B cell (primary cell): Measurements from ENCODE around the gene AAMP. TPM values are rescaled to one million over a fixed set of nuclear protein-coding genes. Genes with fewer than 3 reads are reported as not detected.
"Not testable (repeated sequence)": the region's sequence is repeated elsewhere in the genome, so short reads cannot be mapped to it uniquely, and the experiment has no call there.

ENCODE experiments used
- ATAC-seq: fragments of 200-7000 bp; cut with Tn5 transposase; one replicate; pipeline ENCODE4 v1.10.0; 2021; ENCODE audit warnings: low read depth, mild to moderate bottlenecking, moderate number of reproducible peaks, moderate library complexity
- CTCF ChIA-PET: fragments of 350-600 bp; sonication (Branson Sonifier 250); formaldehyde crosslinking; loops from one replicate; lab custom pipeline; 2021; ENCODE audit warnings: antibody characterized with exemption, inconsistent platforms; lab: Charles Lee
- POLR2A ChIA-PET: fragments of 350-600 bp; sonication (Branson Sonifier 250); formaldehyde crosslinking; loops from one replicate; lab custom pipeline; 2021; ENCODE audit warnings: antibody characterized with exemption; lab: Charles Lee
- DNase-seq: peaks from one replicate; pipeline ENCODE4 v3.0.0; 2013
- H2AFZ ChIP-seq: 2 replicates; pipeline ENCODE4 v1.6.1; 2012; ENCODE audit warnings: mild to moderate bottlenecking, low read depth, low read length; ENCODE audit not compliant: insufficient read depth, poor library complexity, severe bottlenecking
- H3K27ac ChIP-seq, 2 donors: 1 replicate in 1 of 2; 2 replicates in 1 of 2; pipeline ENCODE4 v1.5.1; 2012 to 2013; ENCODE audit warnings: low read length in 2 of 2, mild to moderate bottlenecking in 2 of 2, moderate library complexity in 1 of 2
- H3K27me3 ChIP-seq, 4 experiments: fragments of 200-600 bp in 1 of 4; sonication (generic) in 1 of 4; replicated peaks in 1 of 4; 1 replicate in 2 of 4; 2 replicates in 2 of 4; pipeline versions ENCODE4 v1.6.1 to v1.7.0; 2013 to 2016; ENCODE audit warnings: low read length in 3 of 4, mild to moderate bottlenecking in 2 of 4, mixed read lengths in 1 of 4, moderate library complexity in 1 of 4; ENCODE audit not compliant: insufficient read depth in 4 of 4, control insufficient read depth in 3 of 4; ENCODE audit errors: control extremely low read depth in 1 of 4
- H3K36me3 ChIP-seq, 2 experiments: replicated peaks in 1 of 2; 1 replicate in 1 of 2; 2 replicates in 1 of 2; pipeline versions ENCODE4 v1.6.1 to v1.7.1; 2013; ENCODE audit warnings: low read length in 1 of 2; ENCODE audit not compliant: insufficient read depth in 2 of 2, control insufficient read depth in 1 of 2; ENCODE audit errors: control extremely low read depth in 1 of 2, extremely low read depth in 1 of 2
- H3K4me1 ChIP-seq, 2 donors: fragments of 200-600 bp in 1 of 2; sonication (generic) in 1 of 2; 1 replicate in 1 of 2; 2 replicates in 1 of 2; pipeline versions ENCODE4 v1.5.1 to v1.6.1; 2013 to 2017; ENCODE audit warnings: low read length in 2 of 2; ENCODE audit not compliant: control insufficient read depth in 2 of 2, insufficient read depth in 2 of 2
- H3K4me2 ChIP-seq: replicated peaks from 2 replicates; pipeline ENCODE3; 2012; ENCODE audit warnings: mild to moderate bottlenecking, low read depth, low read length; ENCODE audit not compliant: poor library complexity, severe bottlenecking
- H3K4me3 ChIP-seq, 5 experiments: fragments of 200-600 bp in 1 of 5; sonication (generic) in 1 of 5; 1 replicate in 3 of 5; 2 replicates in 2 of 5; pipeline versions ENCODE4 v1.5.1 to v1.7.0; 2011 to 2016; ENCODE audit warnings: low read length in 4 of 5, mild to moderate bottlenecking in 4 of 5, low read depth in 2 of 5, control low read depth in 1 of 5, moderate library complexity in 1 of 5; ENCODE audit not compliant: insufficient read depth in 1 of 5; ENCODE audit errors: control extremely low read depth in 1 of 5, extremely low read depth in 1 of 5
- H3K79me2 ChIP-seq: fragments of 200-600 bp; sonication (generic); one replicate; pipeline ENCODE4 v1.6.0; 2016; ENCODE audit warnings: low read length; ENCODE audit not compliant: control insufficient read depth, insufficient read depth
- H3K9ac ChIP-seq: fragments of 200-600 bp; sonication (generic); 2 replicates; pipeline ENCODE4 v1.6.1; 2017; ENCODE audit warnings: mild to moderate bottlenecking, low read length, moderate library complexity
- H3K9me3 ChIP-seq, 3 donors: one replicate each; pipeline versions ENCODE4 v1.6.1 to v1.7.1; 2013; ENCODE audit warnings: low read length in 2 of 3; ENCODE audit not compliant: control insufficient read depth in 2 of 3, insufficient read depth in 1 of 3; ENCODE audit errors: control extremely low read depth in 1 of 3
- H4K20me1 ChIP-seq: 2 replicates; pipeline ENCODE4 v1.6.0; 2012; ENCODE audit warnings: mild to moderate bottlenecking, low read length; ENCODE audit not compliant: insufficient read depth, control insufficient read depth, poor library complexity, severe bottlenecking
- H3K27ac Mint-ChIP-seq: one replicate; pipeline ENCODE4 v1.8.0; 2021; ENCODE audit warnings: mixed read lengths
- H3K27me3 Mint-ChIP-seq: one replicate; pipeline ENCODE4 v1.8.0; 2021; ENCODE audit warnings: mixed read lengths
- H3K4me1 Mint-ChIP-seq: one replicate; pipeline ENCODE4 v1.8.0; 2021; ENCODE audit warnings: mixed read lengths
- H3K4me3 Mint-ChIP-seq: one replicate; pipeline ENCODE4 v1.8.0; 2021; ENCODE audit warnings: mixed read lengths
- H3K9me3 Mint-ChIP-seq: one replicate; pipeline ENCODE4 v1.8.0; 2022; ENCODE audit warnings: mixed read lengths; ENCODE audit not compliant: insufficient read depth
- EZH2 ChIP-seq: IDR thresholded peaks from 2 replicates; pipeline ENCODE4 v1.6.1; 2012; ENCODE audit warnings: borderline replicate concordance, low read depth, mild to moderate bottlenecking, moderate library complexity, low read length; ENCODE audit not compliant: insufficient read depth, poor library complexity, severe bottlenecking
- WGBS: methylation state at CpG from one replicate; pipeline ENCODE4 v1.1.5; 2013; ENCODE audit warnings: missing lambda C conversion rate; ENCODE audit not compliant: insufficient coverage; 5-methylcytosine and 5-hydroxymethylcytosine counted together
- intact Hi-C: fragments of 100-400 bp; cut with micrococcal nuclease; formaldehyde crosslinking; loops from one replicate; pipeline ENCODE4 v1.10.0; 2022
- polyA plus RNA-seq: library from polyadenylated mRNA; depleted of rRNA; stranded (reverse); fragments of >200 nt; gene quantifications from 2 replicates; pipeline ENCODE4 v1.2.3, GENCODE V29; 2012
- total RNA-seq, 2 donors: library from RNA; stranded (reverse); fragments of 120-200 nt in 1 of 2; gene quantifications; 1 replicate in 1 of 2; 2 replicates in 1 of 2; pipeline versions ENCODE4 v1.2.3 to v1.2.4, GENCODE V29; 2013 to 2022
- TF ChIP-seq, protein P1 (sequence below): fragments of 200-600 bp; IDR thresholded peaks from one replicate; pipeline ENCODE4 v1.8.0; 2022; ENCODE audit warnings: antibody characterized with exemption, mild to moderate bottlenecking

Gene AAMP
- total and polyA plus RNA-seq, 2 donors (not counting 1 experiment from before 2014, with no cell fraction given) = 56.4 to 65.7 TPM

DNA sequence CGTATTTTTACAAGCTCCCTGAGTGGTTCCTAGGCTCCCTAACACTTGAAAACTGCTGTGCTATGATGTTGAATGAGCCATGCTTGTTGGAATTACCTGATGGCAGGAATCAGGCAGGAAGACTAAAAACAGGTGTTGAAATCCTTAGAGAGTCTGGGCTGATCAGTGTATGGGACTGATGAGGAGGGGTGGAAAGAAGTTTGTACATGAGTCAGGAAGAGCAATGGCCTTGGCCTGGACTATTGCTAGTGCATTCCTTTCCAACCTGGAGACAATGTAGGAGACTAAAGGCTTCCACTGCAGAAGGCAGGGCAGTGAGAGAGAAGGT lies 47.3 kb upstream of the AAMP start:
- POLR2A ChIA-PET = interaction anchor here (0.5 kb wide), 1 partner anchor 69 kb away, joined by 5 read pairs; no protein-coding TSS in a partner anchor
- H3K9me3 Mint-ChIP-seq = no peaks in the 10 kb centered on the region
- TF ChIP-seq, protein P1, sequence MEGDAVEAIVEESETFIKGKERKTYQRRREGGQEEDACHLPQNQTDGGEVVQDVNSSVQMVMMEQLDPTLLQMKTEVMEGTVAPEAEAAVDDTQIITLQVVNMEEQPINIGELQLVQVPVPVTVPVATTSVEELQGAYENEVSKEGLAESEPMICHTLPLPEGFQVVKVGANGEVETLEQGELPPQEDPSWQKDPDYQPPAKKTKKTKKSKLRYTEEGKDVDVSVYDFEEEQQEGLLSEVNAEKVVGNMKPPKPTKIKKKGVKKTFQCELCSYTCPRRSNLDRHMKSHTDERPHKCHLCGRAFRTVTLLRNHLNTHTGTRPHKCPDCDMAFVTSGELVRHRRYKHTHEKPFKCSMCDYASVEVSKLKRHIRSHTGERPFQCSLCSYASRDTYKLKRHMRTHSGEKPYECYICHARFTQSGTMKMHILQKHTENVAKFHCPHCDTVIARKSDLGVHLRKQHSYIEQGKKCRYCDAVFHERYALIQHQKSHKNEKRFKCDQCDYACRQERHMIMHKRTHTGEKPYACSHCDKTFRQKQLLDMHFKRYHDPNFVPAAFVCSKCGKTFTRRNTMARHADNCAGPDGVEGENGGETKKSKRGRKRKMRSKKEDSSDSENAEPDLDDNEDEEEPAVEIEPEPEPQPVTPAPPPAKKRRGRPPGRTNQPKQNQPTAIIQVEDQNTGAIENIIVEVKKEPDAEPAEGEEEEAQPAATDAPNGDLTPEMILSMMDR = no peak
- TF ChIP-seq EZH2 = no peak
- 100% methylated on average over 1 of the region's 1 CpG for WGBS
- H3K4me1 Mint-ChIP-seq = peaks cover 29% of the 10 kb centered on the region
- no peak for DNase-seq
- no peak overlapping the region for H3K4me3 ChIP-seq
- ATAC-seq = no peak
- no peak overlapping the region for H3K27ac Mint-ChIP-seq
- H2AFZ ChIP-seq = no peak overlapping the region
- intact Hi-C loops = no loop called here
- no peaks in the 10 kb centered on the region for H3K79me2 ChIP-seq
- H3K4me2 ChIP-seq = no peak overlapping the region
- CTCF ChIA-PET = interaction anchor here (1.0 to 1.6 kb wide), 2 partner anchors 15 to 46 kb away, joined by 3 to 8 read pairs; no protein-coding TSS in a partner anchor
- H3K27me3 ChIP-seq = no peaks in the 10 kb centered on the region
- no peak overlapping the region for H3K4me3 Mint-ChIP-seq
- H3K36me3 ChIP-seq = no peaks in the 10 kb centered on the region
- H3K9ac ChIP-seq = no peak overlapping the region
- H3K27me3 Mint-ChIP-seq = no peaks in the 10 kb centered on the region
- no peaks in the 10 kb centered on the region for H4K20me1 ChIP-seq
- no peaks in the 10 kb centered on the region for H3K9me3 ChIP-seq
- peaks cover 20 to 25% of the 10 kb centered on the region in 2 donors for H3K4me1 ChIP-seq
- H3K27ac ChIP-seq = no peak overlapping the region

DNA sequence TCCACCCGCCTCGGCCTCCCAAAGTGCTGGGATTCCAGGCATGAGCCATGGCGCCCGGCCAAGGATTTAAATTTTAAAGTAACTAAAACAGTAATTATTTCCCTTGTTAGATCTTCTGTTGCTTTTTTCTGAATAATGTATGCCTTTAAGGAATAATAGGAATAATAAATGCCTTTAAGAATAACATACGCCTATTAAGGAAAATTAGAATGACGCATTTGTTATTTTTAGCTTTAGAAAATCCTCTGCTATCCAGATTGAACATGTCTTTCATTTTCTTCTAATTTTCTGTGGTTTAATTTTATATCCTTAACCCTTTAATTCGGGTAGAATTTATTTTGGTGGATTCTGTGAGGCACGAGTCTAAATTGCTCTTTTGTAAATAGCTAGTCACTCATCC lies 45.5 kb upstream of the AAMP start:
- Histone ChIP-seq H3K4me1 (peaks cover 3 to 6% of the 10 kb centered on the region in 2 donors), H4K20me1 (no peaks in the 10 kb centered on the region), H3K79me2 (no peaks in the 10 kb centered on the region), H3K27ac (no peak overlapping the region), H3K9ac (no peak overlapping the region), H3K27me3 (no peaks in the 10 kb centered on the region), H3K4me2 (no peak overlapping the region), H3K36me3 (no peaks in the 10 kb centered on the region), H2AFZ (no peak overlapping the region), H3K4me3 (no peak overlapping the region), H3K9me3 (no peaks in the 10 kb centered on the region)
- TF ChIP-seq, protein P1 = no peak
- TF ChIP-seq EZH2 = no peak
- ATAC-seq (no peak), DNase-seq (no peak)
- Mint-ChIP-seq H3K27me3 (no peaks in the 10 kb centered on the region), H3K4me3 (no peak overlapping the region), H3K27ac (no peak overlapping the region), H3K9me3 (no peaks in the 10 kb centered on the region), H3K4me1 (peaks cover 14% of the 10 kb centered on the region)
- ChIA-PET CTCF (no interaction called here), POLR2A (no interaction called here)
- no CpG with 5 or more reads among the region's 8 CpGs for WGBS
- intact Hi-C loops = no loop called here

DNA sequence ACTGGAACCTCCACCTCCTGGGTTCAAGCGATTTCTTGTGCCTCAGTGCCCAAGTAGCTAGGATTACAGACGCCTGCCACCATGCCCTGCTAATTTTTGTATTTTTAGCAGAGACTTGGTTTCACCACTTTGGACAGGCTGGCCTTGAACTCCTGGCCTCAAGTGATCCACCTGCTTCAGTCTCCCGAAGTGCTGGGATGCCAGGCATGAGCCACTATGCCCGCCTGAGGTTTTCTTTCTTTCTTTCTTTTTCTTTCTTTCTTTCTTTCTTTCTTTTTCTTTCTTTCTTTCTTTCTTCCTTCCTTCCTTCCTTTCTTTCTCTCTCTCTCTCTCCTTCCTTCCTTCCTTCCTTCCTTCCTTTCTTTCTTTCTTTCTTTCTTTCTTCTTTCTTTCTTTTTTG lies 44.8 kb upstream of the AAMP start:
- H3K9me3 Mint-ChIP-seq, CTCF ChIA-PET, H3K27ac ChIP-seq, H3K27me3 ChIP-seq, DNase-seq, H3K4me2 ChIP-seq, H3K4me1 ChIP-seq, H3K9me3 ChIP-seq, POLR2A ChIA-PET, intact Hi-C loops, H3K27me3 Mint-ChIP-seq, H3K27ac Mint-ChIP-seq, H3K79me2 ChIP-seq, H3K4me1 Mint-ChIP-seq, H3K36me3 ChIP-seq, H2AFZ ChIP-seq, H3K4me3 Mint-ChIP-seq, H4K20me1 ChIP-seq, H3K9ac ChIP-seq, H3K4me3 ChIP-seq, ATAC-seq: not testable (repeated sequence)
- WGBS = 97% methylated on average over 3 of the region's 4 CpGs
